Hair follicular keratinocyte (primary cell): ENCODE measurements around the gene GNS. TPM values are rescaled to one million over a fixed set of nuclear protein-coding genes. Genes with fewer than 3 reads are reported as not detected.

Experiments used
- total RNA-seq: library from RNA; depleted of rRNA; stranded (reverse); fragments of >200 nt; gene quantifications from 2 replicates; pipeline ENCODE4 v1.2.3, GENCODE V29; 2015

The GNS gene
- 39.0 and 45.6 TPM in 2 replicates for total RNA-seq

GRCh38 chr12:64759035-64759894, at the start of gene GNS:
Gene GNS, minus strand, starts transcription at chr12:64759406. Its CDS starts 130 bp downstream, at chr12:64759276.

Other genes starting within 250 kb of the GNS start
- gene RASSF3, start 148.9 kb downstream of the GNS start, total RNA-seq = 6.4 and 8.2 TPM in 2 replicates
- 0.30 and 0.39 TPM in 2 replicates for gene TBC1D30, start 65.2 kb upstream of the GNS start, total RNA-seq